ENCODE measurements around the gene KCNJ10.

- no peak for TF ChIP-seq CTCF (conservative IDR thresholded peaks at IDR 0.05 in 1 of 2, IDR thresholded peaks at IDR 0.05 in 1 of 2; ENCODE audit: extremely low read depth in 1 of 2, insufficient read depth in 1 of 2, low read depth in 1 of 2, low read length in 2 of 2)
- TF ChIP-seq EZH2 (IDR thresholded peaks at IDR 0.05; ENCODE audit: borderline replicate concordance, low read length), result no peak
Measured at GRCh38 chr1:159992161-159992560, 77.8 kb downstream of the KCNJ10 start.
